SK-N-SH treated with all-trans-retinoic acid at 6 μM for 48 hours (cell line): ENCODE data around the gene SMIM13.

Experiments
- ATAC-seq: fragments of 200-7000 bp; cut with Tn5 transposase; 3 replicates; pipeline ENCODE4 v1.9.1; 2020; ENCODE audit warnings: mild to moderate bottlenecking, moderate library complexity
- ARNTL ChIP-seq: fragments of 450-650 bp; formaldehyde crosslinking; IDR thresholded peaks from 2 replicates; pipeline ENCODE4 v1.5.0; 2020; ENCODE audit warnings: low read depth, mild to moderate bottlenecking, moderate library complexity, borderline replicate concordance
- CREB5 ChIP-seq: fragments of 250-450 bp; sonication (Bioruptor Pico); IDR thresholded peaks from 2 replicates; pipeline ENCODE4 v1.5.1; 2020; ENCODE audit warnings: low read depth, mild to moderate bottlenecking, moderate library complexity
- CSDC2 ChIP-seq: fragments of 250-450 bp; sonication (Bioruptor Pico); IDR thresholded peaks from 2 replicates; pipeline ENCODE4 v1.5.0; 2020; ENCODE audit warnings: mild to moderate bottlenecking, moderate library complexity
- ESRRG ChIP-seq: fragments of 250-450 bp; sonication (Bioruptor Pico); IDR thresholded peaks from 2 replicates; pipeline ENCODE4 v1.6.1; 2021; ENCODE audit warnings: mild to moderate bottlenecking
- GLIS3 ChIP-seq: fragments of 250-450 bp; sonication (Bioruptor Pico); IDR thresholded peaks from 2 replicates; pipeline ENCODE4 v1.5.0; 2020; ENCODE audit warnings: mild to moderate bottlenecking, moderate library complexity
- ISL1 ChIP-seq: fragments of 250-450 bp; sonication (Bioruptor Pico); IDR thresholded peaks from 2 replicates; pipeline ENCODE4 v2.1.2; 2022; ENCODE audit warnings: mild to moderate bottlenecking, moderate library complexity
- PATZ1 ChIP-seq: fragments of 250-450 bp; sonication (Bioruptor Pico); IDR thresholded peaks from 2 replicates; pipeline ENCODE4 v1.8.0; 2020; ENCODE audit warnings: mild to moderate bottlenecking, moderate library complexity, borderline replicate concordance
- PPARA ChIP-seq: fragments of 250-450 bp; sonication (Bioruptor Pico); IDR thresholded peaks from 2 replicates; pipeline ENCODE4 v1.5.0; 2020; ENCODE audit warnings: mild to moderate bottlenecking, borderline replicate concordance
- RARB ChIP-seq: fragments of 250-450 bp; sonication (Bioruptor Pico); IDR thresholded peaks from 2 replicates; pipeline ENCODE4 v1.8.0; 2021; ENCODE audit warnings: mild to moderate bottlenecking, moderate library complexity
- TCF4 ChIP-seq: fragments of 250-450 bp; sonication (Bioruptor Pico); IDR thresholded peaks from 2 replicates; pipeline ENCODE4 v1.8.0; 2021; ENCODE audit warnings: mild to moderate bottlenecking, moderate library complexity, borderline replicate concordance
- TOX ChIP-seq: fragments of 250-450 bp; sonication (Bioruptor Pico); IDR thresholded peaks from 2 replicates; pipeline ENCODE4 v1.8.0; 2021; ENCODE audit warnings: mild to moderate bottlenecking, moderate library complexity, borderline replicate concordance
- TSHZ2 ChIP-seq: fragments of 250-450 bp; sonication (Bioruptor Pico); IDR thresholded peaks from 2 replicates; pipeline ENCODE4 v1.5.0; 2020; ENCODE audit warnings: mild to moderate bottlenecking, moderate library complexity
- ZC3H10 ChIP-seq: fragments of 250-450 bp; sonication (Bioruptor Pico); IDR thresholded peaks from 2 replicates; pipeline ENCODE4 v1.5.1; 2021; ENCODE audit warnings: mild to moderate bottlenecking, moderate library complexity
- ZFP30 ChIP-seq: fragments of 450-650 bp; formaldehyde crosslinking; IDR thresholded peaks from 2 replicates; pipeline ENCODE4 v1.5.0; 2022; ENCODE audit warnings: mild to moderate bottlenecking, moderate library complexity
- ZNF565 ChIP-seq: fragments of 450-650 bp; formaldehyde crosslinking; conservative IDR thresholded peaks from 2 replicates; pipeline ENCODE4 v1.5.0; 2020; ENCODE audit warnings: low read depth, mild to moderate bottlenecking, moderate library complexity
- ZNF8 ChIP-seq: fragments of 450-650 bp; formaldehyde crosslinking; IDR thresholded peaks from 2 replicates; pipeline ENCODE4 v1.5.0; 2020; ENCODE audit warnings: mild to moderate bottlenecking, moderate library complexity
- TF ChIP-seq, protein P1 (sequence below): fragments of 250-450 bp; sonication (Bioruptor Pico); IDR thresholded peaks from 2 replicates; pipeline ENCODE4 v1.8.0; 2021; ENCODE audit warnings: low read depth, mild to moderate bottlenecking, moderate library complexity, borderline replicate concordance
- TF ChIP-seq, protein P2 (sequence below): fragments of 250-450 bp; sonication (Bioruptor Pico); IDR thresholded peaks from 2 replicates; pipeline ENCODE4 v1.5.1; 2021; ENCODE audit warnings: mild to moderate bottlenecking, moderate library complexity

The SMIM13 gene

GRCh38 chr6:11078266-11078665, 15.4 kb upstream of the SMIM13 start:
- ATAC-seq = no peak

GRCh38 chr6:11080296-11080695, 13.3 kb upstream of the SMIM13 start:
- no peak for ATAC-seq
- no peak for TF ChIP-seq CSDC2
- no peak for TF ChIP-seq TCF4
- TF ChIP-seq ZNF565 (CRISPR knock-in tag) = no peak
- no peak for TF ChIP-seq ARNTL (CRISPR knock-in tag)
- no peak for TF ChIP-seq RARB
- TF ChIP-seq TOX (CRISPR knock-in tag) = no peak
- TF ChIP-seq PPARA (CRISPR knock-in tag) = no peak
- no peak for TF ChIP-seq TSHZ2 (CRISPR knock-in tag)
- TF ChIP-seq ESRRG (CRISPR knock-in tag) = no peak
- TF ChIP-seq ZC3H10 (CRISPR knock-in tag) = no peak
- no peak for TF ChIP-seq ZFP30 (CRISPR knock-in tag)
- TF ChIP-seq, protein P1, sequence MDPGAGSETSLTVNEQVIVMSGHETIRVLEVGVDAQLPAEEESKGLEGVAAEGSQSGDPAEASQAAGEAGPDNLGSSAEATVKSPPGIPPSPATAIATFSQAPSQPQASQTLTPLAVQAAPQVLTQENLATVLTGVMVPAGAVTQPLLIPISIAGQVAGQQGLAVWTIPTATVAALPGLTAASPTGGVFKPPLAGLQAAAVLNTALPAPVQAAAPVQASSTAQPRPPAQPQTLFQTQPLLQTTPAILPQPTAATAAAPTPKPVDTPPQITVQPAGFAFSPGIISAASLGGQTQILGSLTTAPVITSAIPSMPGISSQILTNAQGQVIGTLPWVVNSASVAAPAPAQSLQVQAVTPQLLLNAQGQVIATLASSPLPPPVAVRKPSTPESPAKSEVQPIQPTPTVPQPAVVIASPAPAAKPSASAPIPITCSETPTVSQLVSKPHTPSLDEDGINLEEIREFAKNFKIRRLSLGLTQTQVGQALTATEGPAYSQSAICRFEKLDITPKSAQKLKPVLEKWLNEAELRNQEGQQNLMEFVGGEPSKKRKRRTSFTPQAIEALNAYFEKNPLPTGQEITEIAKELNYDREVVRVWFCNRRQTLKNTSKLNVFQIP (CRISPR knock-in tag) = no peak
- no peak for TF ChIP-seq PATZ1 (CRISPR knock-in tag)
- no peak for TF ChIP-seq GLIS3

More at GRCh38 chr6:11078266-11078665, 15.4 kb upstream of the SMIM13 start:
- TF ChIP-seq ESRRG (CRISPR knock-in tag) = no peak
- no peak for TF ChIP-seq CREB5 (CRISPR knock-in tag)
- no peak for TF ChIP-seq ZC3H10 (CRISPR knock-in tag)
- no peak for TF ChIP-seq ARNTL (CRISPR knock-in tag)
- no peak for TF ChIP-seq ZFP30 (CRISPR knock-in tag)
- TF ChIP-seq TCF4 = no peak
- TF ChIP-seq TSHZ2 (CRISPR knock-in tag) = no peak
- TF ChIP-seq, protein P2, sequence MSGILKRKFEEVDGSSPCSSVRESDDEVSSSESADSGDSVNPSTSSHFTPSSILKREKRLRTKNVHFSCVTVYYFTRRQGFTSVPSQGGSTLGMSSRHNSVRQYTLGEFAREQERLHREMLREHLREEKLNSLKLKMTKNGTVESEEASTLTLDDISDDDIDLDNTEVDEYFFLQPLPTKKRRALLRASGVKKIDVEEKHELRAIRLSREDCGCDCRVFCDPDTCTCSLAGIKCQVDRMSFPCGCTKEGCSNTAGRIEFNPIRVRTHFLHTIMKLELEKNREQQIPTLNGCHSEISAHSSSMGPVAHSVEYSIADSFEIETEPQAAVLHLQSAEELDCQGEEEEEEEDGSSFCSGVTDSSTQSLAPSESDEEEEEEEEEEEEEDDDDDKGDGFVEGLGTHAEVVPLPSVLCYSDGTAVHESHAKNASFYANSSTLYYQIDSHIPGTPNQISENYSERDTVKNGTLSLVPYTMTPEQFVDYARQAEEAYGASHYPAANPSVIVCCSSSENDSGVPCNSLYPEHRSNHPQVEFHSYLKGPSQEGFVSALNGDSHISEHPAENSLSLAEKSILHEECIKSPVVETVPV = no peak
- TF ChIP-seq, protein P1 (CRISPR knock-in tag) = no peak
- TF ChIP-seq ZNF8 (CRISPR knock-in tag) = no peak
- TF ChIP-seq RARB = no peak
- no peak for TF ChIP-seq PPARA (CRISPR knock-in tag)
- no peak for TF ChIP-seq ISL1 (CRISPR knock-in tag)
